Measurements from ENCODE around the gene PPP1R16B. TPM values are rescaled to one million over a fixed set of nuclear protein-coding genes. Genes with fewer than 3 reads are reported as not detected.
A peak's percentile ranks its signal among the peaks of the same experiment; 100 is the strongest.

PPP1R16B gene
- total RNA-seq, 2 donors from 2014 or later = 74.6 to 119 TPM

DNA sequence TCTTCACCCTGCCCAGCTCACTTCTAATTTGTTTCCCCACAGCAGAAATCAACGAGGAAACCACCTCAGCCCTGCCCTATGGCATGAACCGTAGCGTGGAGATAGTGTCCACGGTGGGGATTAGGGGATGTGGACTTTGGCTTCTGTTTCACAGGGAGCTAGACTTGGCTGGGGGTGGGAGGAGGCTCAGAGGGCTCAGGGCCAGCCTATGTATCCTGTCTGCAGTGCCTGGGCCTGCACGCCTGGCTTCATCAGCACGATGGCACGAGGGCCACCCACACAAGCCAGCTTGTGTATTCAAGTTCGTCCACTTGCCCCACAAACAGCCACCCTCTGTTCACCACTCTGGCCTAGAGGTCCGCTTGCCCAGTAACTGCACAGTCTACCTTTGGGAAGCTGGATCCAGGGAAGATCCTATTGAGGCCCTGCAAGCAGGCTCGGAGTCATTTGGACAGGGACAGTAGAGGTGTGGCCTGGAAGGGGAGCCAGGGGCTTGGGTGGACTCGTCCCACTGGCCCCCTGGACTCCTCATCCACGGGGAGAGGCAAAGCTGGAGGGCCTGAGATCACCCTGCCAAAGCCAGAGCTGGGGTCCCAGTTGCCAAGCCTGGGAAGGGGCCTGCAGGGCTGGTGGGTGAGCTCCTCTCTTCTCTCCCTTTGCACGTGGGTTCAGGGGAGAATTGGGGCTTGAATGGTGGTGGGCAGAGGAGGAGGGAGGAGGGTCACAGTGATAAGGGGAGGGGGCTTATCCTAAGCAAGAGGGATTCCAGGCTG lies 82.7 kb downstream of the PPP1R16B start:
- no peak for ATAC-seq
- no peak overlapping the region for H3K4me3 Mint-ChIP-seq
- no peaks in the 10 kb centered on the region for H3K27me3 Mint-ChIP-seq
- H3K9me3 Mint-ChIP-seq = no peaks in the 10 kb centered on the region
- H3K27ac Mint-ChIP-seq = no peak overlapping the region
- H3K4me1 Mint-ChIP-seq (ENCODE audit: low read depth in 2 of 2) = peaks cover 35 to 39% of the 10 kb centered on the region in 2 donors
- DNase-seq (ENCODE audit: low spot score) = no peak
- H3K36me3 Mint-ChIP-seq = no peaks in the 10 kb centered on the region

DNA sequence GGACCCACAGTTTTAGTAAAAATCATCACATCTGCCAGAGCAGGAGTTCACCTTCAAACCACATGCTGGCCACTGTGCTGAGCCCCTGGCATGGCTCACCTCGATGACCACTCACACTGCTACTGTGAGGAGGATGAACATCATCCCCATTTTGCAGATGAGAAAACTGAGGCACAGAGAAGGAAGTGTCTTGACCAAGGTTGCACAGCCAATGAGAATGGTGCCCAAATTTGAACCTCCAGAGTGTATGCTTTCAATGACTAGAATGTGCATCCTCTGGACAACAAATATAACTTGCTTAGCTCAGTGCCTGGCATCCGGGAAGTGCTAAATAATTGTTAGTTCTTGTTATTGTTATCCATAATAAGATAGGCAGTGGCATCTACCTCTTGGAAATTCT lies 83.6 kb downstream of the PPP1R16B start:
- ATAC-seq = no peak
- DNase-seq (ENCODE audit: low spot score) = no peak
- Mint-ChIP-seq H3K27me3 (no peaks in the 10 kb centered on the region), H3K9me3 (no peaks in the 10 kb centered on the region), H3K27ac (no peak overlapping the region), H3K36me3 (no peaks in the 10 kb centered on the region), H3K4me3 (no peak overlapping the region), H3K4me1 (ENCODE audit: low read depth in 2 of 2) (peaks cover 40 to 42% of the 10 kb centered on the region in 2 donors)

DNA sequence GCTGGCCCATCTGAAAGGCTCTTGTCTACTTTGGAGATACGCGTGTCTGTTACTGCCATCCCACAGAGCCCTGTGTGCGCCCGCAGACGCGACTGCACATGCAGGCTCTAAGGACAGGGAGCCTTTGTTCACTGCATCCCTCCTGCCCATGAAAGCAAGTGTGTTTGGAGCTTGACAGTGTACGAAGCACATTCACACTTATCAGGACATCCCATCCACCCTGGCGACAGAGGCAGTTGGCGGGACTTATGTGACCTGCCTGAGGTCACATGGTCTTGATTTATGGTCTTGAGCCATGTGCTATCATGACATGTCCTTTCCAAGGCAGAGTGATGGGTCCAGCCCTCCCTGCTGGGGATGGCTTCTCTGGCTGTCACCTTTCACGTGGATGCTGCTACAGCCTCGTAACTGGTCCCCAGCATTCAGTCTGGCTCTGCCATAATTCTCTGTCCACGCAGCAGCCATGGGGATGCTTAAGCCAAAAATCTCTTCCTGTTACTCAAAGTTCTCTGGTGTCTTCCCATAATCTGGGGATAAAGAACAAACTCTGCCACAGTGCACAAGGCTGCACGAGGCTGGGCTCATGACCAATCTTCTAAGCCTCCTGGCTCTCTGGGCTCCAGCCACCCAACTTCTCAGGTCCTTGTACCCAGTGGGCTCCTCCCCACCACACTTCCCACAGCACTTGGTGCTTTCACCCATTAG lies 84.4 kb downstream of the PPP1R16B start:
- ATAC-seq = no peak
- Mint-ChIP-seq H3K27ac (peak overlapping the region; percentile 56 to 89), H3K27me3 (no peaks in the 10 kb centered on the region), H3K36me3 (no peaks in the 10 kb centered on the region), H3K4me1 (ENCODE audit: low read depth in 2 of 2) (peaks cover 44 to 50% of the 10 kb centered on the region in 2 donors), H3K9me3 (no peaks in the 10 kb centered on the region), H3K4me3 (peak overlapping the region; percentile 40)
- no peak for DNase-seq (ENCODE audit: low spot score)

DNA sequence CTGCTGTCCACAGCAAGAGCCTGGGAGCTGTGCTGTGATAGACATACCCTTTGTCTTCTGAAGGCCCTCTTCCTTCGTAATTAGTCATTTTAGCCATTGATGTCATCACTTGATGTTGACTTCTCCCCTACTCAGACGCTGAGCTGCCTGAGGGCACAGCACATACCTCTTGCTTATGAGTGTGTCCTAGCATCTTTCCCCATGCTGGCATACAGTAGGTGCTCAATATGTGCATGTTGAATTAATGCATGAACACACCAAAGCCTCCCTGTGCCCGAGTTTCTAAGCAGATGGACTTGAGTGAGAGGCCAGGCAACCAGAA lies 85.0 kb downstream of the PPP1R16B start:
- Mint-ChIP-seq H3K4me1 (ENCODE audit: low read depth in 2 of 2) (peaks cover 44 to 50% of the 10 kb centered on the region in 2 donors), H3K36me3 (no peaks in the 10 kb centered on the region), H3K9me3 (no peaks in the 10 kb centered on the region), H3K4me3 (peak overlapping the region; percentile 40), H3K27ac (peak overlapping the region; percentile 56 to 89), H3K27me3 (no peaks in the 10 kb centered on the region)
- DNase-seq (ENCODE audit: low spot score) (no peak), ATAC-seq (peak in 1 of 2 donors; percentile 53)

DNA sequence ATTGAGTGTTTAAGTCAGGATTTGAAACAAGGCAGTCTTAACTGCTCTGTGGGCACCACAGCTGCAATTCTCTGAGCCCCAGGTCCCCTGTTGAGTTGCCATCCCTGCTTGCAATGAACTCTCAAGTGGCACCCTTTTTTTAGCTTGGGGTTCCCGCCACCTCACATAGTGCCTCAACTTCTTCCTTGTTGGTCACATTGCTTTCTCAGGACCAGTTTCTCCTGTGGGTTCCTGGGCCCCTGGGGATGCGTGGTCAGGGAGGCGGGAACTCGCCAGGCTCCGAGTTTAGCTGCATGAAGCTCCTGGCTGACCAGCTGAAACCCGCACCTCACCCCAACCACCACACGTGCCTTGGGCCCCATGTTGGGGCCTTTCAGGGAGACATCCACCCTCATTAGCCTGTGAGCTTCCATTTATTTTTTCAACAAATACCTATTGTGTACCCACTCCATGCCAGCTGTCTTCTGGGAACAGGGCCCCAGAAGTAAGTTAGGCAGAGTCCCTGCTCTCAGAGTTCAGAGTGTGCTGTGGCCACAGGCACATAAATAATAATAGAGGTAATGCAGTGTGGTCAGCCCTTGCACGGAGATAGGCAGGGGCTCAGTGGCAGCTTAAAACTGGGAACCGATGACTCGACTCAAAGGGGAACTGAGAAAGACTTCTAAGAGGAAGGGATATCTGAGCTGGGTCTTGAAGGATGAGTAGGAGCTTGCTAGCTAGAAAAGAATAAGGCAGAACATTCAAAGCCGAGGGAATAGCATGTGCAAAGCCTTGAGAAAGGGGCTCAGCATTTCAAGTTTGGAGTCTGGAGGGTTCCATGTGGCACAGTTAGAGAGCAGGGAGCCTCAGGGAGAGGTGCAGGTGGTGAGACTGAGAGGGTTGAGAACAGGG lies 86.8 kb downstream of the PPP1R16B start:
- H3K27ac Mint-ChIP-seq = peak overlapping the region; percentile 74 to 94
- peak overlapping the region; percentile 74 for H3K4me3 Mint-ChIP-seq
- DNase-seq (ENCODE audit: low spot score) (peak; percentile 23), ATAC-seq (no peak)
- H3K36me3 Mint-ChIP-seq = peaks cover 7% of the 10 kb centered on the region
- peaks cover 45 to 52% of the 10 kb centered on the region in 2 donors for H3K4me1 Mint-ChIP-seq (ENCODE audit: low read depth in 2 of 2)
- H3K27me3 Mint-ChIP-seq = no peaks in the 10 kb centered on the region
- no peaks in the 10 kb centered on the region for H3K9me3 Mint-ChIP-seq

DNA sequence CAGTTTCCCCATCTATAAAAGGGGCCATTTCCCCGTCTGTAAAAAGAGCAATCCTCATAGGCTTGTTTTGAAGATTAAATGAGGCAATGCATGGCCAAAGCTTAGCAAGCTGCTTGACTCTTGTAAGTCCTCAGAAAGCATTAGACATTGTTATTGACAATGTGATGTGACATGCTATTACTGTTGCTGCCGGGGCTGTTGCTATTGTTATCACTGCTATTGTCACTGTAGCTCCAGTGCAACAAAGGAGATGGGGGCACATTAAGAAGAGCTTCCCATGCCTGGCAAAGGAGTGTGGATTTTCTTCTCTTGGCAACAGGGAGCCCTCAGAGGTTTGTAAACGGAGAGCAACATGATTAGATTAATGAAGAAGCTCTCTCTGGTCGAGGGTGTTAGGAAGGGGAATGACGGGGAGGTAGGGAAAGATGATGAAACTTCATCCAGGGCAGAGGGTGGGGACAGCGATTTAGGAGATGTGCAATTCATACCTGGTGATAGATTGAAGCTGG lies 87.6 kb downstream of the PPP1R16B start:
- ATAC-seq (no peak), DNase-seq (ENCODE audit: low spot score) (no peak)
- peaks cover 13% of the 10 kb centered on the region for H3K36me3 Mint-ChIP-seq
- H3K4me1 Mint-ChIP-seq (ENCODE audit: low read depth in 2 of 2) = peaks cover 45 to 52% of the 10 kb centered on the region in 2 donors
- H3K27me3 Mint-ChIP-seq = no peaks in the 10 kb centered on the region
- H3K9me3 Mint-ChIP-seq = no peaks in the 10 kb centered on the region
- peak overlapping the region; percentile 74 for H3K4me3 Mint-ChIP-seq
- peak overlapping the region; percentile 74 to 94 for H3K27ac Mint-ChIP-seq

DNA sequence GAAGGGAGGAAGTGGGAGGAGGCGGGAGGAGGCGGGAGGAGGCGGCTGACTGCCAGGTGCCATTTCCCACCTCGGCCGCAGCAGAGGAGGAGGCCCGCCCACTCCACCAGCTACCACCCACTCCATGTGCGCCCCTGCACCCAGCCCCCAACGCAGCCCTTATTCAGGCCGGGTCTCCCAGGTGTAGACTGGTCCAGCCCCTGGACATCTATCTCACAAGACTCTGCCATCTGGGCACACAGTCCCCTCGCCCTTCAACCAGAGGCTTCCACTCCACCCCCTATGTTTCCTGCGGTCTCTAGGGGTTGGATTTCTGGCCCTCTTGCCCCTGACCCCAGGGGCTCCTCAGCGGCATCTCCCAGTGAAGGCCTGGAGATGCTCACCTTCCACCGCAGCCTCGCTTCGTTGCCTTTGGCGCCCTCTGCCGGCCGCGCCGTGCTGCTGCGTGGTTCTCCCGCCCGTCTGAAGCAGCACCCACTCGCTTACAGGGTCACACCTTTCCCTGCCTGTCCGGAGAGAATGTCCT lies 88.1 kb downstream of the PPP1R16B start:
- Mint-ChIP-seq H3K9me3 (no peaks in the 10 kb centered on the region), H3K36me3 (peaks cover 13% of the 10 kb centered on the region), H3K4me3 (peak overlapping the region; percentile 74), H3K4me1 (ENCODE audit: low read depth in 2 of 2) (peaks cover 45 to 52% of the 10 kb centered on the region in 2 donors), H3K27ac (peak overlapping the region; percentile 74 to 94), H3K27me3 (no peaks in the 10 kb centered on the region)
- peak; percentile 82 for DNase-seq (ENCODE audit: low spot score)
- ATAC-seq = peak; percentile 86 to 88

DNA sequence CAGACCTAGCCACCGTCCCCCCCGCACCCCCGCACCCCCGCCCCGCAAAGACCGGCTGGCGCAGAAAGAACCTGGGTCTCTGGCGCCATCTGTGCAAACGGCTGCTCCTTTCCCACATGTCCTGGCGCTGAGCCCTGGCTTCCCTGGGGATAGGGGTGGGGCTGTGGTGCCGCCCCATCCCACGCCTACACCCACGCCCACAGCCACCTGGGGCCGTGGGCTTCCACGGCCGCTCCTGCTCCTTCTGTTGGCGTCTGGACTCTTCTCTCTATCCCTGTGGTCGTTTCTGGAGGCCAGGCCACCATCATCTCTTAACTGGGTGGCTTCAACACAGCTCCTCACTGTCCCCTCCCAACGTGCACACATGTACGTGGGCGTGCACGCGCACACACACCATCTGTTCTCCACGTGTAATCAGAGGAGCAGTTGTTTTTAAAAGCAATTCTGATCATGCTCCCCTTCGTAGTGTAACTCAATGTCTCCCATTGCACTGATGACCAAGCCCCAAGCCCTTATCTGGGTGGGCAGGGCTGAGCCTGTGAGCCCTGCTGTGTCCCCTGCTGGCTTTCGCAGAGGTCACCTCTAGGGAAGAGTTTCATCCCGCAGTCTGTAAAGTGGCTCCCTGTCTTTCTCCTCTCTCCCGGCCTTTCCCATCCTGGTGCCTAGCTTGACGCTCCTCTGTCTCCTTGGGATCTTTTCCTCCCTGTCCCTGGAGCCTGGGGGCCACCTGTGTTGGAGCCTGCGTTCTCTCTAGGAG lies 88.8 kb downstream of the PPP1R16B start:
- H3K4me3 Mint-ChIP-seq = peak overlapping the region; percentile 74
- peaks cover 45 to 52% of the 10 kb centered on the region in 2 donors for H3K4me1 Mint-ChIP-seq (ENCODE audit: low read depth in 2 of 2)
- H3K27me3 Mint-ChIP-seq = no peaks in the 10 kb centered on the region
- no peak for DNase-seq (ENCODE audit: low spot score)
- H3K36me3 Mint-ChIP-seq = peaks cover 13% of the 10 kb centered on the region
- no peaks in the 10 kb centered on the region for H3K9me3 Mint-ChIP-seq
- ATAC-seq = peak in 1 of 2 donors; percentile 43
- H3K27ac Mint-ChIP-seq = peak overlapping the region; percentile 74 to 94

DNA sequence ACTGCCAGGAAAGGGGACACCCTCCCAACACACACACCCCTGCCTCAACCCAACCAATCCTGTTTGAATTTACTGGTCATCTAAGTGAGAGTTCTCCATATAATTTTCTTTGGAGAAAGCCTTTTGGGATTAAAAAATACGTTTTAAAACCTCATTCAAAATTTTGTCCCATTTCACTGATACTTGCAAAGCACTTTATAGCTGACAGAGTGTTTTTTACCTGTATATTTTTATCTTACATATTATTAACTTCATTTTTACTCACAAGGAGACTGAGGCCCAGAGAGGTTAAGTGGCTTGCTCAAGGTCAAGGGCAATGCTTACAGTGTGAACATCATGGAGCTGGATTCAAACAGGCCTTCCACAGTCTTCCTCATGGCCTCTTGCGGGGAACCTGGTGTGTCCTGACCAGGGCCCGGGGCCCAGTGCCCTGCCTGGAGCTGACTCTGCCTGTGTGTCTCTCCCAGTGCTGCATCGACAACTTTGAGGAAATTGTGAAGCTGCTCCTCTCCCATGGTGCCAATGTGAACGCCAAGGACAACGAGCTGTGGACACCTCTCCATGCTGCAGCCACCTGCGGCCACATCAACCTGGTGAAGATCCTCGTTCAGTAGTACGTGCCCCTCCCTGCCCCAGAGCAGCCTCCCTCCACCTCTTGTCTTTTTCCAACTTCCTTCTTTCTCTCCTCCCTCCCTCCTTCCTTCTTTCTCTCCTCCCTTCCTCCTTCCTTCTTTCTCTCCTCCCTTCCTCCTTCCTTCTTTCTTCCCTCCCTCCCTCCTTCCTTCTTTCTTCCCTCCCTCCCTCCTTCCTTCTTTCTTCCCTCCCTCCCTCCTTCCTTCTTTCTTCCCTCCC lies 89.8 kb downstream of the PPP1R16B start:
- Mint-ChIP-seq H3K27ac (peak overlapping the region; percentile 74 to 94), H3K4me1 (ENCODE audit: low read depth in 2 of 2) (peaks cover 36 to 43% of the 10 kb centered on the region in 2 donors), H3K9me3 (no peaks in the 10 kb centered on the region), H3K4me3 (no peak overlapping the region), H3K36me3 (peaks cover 13% of the 10 kb centered on the region), H3K27me3 (no peaks in the 10 kb centered on the region)
- no peak for ATAC-seq
- DNase-seq (ENCODE audit: low spot score) = no peak

DNA sequence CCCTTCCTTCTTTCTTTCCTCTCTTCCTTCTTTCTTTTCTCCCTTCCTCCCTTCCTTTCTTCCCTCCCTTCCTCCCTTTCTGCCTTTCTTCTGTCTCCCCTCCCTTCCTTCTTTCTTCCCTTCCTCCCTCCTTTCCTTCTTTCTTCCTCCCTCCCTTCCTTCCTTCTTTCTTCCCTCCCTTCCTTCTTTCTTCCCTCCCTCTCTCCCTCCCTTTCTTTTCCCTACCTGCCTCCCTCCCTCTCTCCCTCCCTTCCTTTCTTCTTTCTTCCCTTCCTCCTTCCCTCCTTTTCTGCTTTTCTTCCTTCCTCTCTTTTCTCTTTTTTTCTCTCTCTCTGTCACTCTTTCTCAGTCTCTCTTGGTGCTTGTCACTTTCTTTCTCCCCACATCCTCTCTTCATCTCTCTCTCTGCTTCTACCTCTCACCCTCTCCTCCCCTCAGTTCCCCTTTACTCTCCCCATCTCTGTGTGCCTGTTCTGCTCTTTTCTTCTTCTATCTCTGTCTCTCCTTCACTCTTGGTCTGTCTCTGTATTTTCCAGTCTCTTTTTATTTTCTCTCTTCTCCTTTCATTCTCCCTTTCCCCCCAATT lies 90.6 kb downstream of the PPP1R16B start:
- DNase-seq (ENCODE audit: low spot score) (no peak), ATAC-seq (no peak)
- Mint-ChIP-seq H3K4me3 (peak overlapping the region; percentile 63), H3K27ac (peak overlapping the region; percentile 65 to 85), H3K36me3 (peaks cover 13% of the 10 kb centered on the region), H3K9me3 (no peaks in the 10 kb centered on the region), H3K27me3 (no peaks in the 10 kb centered on the region), H3K4me1 (ENCODE audit: low read depth in 2 of 2) (peaks cover 33 to 38% of the 10 kb centered on the region in 2 donors)

DNA sequence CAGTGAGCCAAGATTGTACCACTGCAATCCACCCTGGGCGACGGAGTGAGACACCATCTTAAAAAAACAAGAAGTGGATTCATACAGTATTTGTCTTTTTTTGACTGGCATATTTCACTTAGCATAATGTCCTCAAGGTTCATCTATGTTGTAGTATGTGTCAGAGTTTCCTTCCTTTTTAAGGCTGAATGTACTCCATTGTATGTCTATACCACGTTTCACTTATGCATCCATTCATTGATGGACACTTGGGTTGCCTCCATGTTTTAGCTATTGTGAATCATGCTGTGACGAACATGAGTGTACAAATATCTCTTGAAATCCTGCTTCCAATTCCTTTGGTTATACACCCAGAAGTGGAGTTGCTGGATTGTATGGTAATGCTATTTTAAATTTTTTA lies 91.8 kb downstream of the PPP1R16B start:
- Mint-ChIP-seq H3K27ac (no peak overlapping the region), H3K27me3 (no peaks in the 10 kb centered on the region), H3K4me1 (ENCODE audit: low read depth in 2 of 2) (peaks cover 35 to 36% of the 10 kb centered on the region in 2 donors), H3K36me3 (peaks cover 17% of the 10 kb centered on the region), H3K4me3 (no peak overlapping the region), H3K9me3 (no peaks in the 10 kb centered on the region)
- no peak for DNase-seq (ENCODE audit: low spot score)
- no peak for ATAC-seq

DNA sequence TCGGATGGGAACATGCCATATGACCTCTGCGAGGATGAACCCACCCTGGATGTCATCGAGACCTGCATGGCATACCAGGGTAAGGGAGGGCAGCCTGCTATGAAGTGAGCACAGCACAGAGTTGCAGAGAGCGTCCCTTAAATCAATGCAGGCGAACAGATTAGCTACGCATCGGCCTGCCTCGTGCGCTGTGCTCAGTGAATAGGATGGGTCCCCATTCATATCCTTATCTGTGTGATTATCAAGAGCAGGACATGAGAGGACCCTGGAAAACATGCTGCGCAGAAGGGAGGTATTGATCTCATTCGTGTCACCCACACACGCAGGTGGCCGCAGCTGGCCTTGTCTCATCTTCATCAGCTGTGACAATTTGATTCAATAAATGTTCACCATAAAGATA lies 95.1 kb downstream of the PPP1R16B start:
- ATAC-seq (no peak), DNase-seq (ENCODE audit: low spot score) (no peak)
- Mint-ChIP-seq H3K4me1 (ENCODE audit: low read depth in 2 of 2) (peaks cover 18 to 22% of the 10 kb centered on the region in 2 donors), H3K27me3 (no peaks in the 10 kb centered on the region), H3K4me3 (no peak overlapping the region), H3K9me3 (no peaks in the 10 kb centered on the region), H3K36me3 (peaks cover 39% of the 10 kb centered on the region), H3K27ac (no peak overlapping the region)

All from natural killer cell treated with Interleukin-12 subunit alpha and Interleukin-12 subunit beta and Interleukin-15 and Interleukin-18, amount 100 ng/mL, for 72 hours (primary cell).